Measurements from ENCODE around the gene PSMC2. TPM values are rescaled to one million over a fixed set of nuclear protein-coding genes. Genes with fewer than 3 reads are reported as not detected.

Gene PSMC2
- polyA plus RNA-seq, 1 donor from 2014 or later: 192 TPM

DNA sequence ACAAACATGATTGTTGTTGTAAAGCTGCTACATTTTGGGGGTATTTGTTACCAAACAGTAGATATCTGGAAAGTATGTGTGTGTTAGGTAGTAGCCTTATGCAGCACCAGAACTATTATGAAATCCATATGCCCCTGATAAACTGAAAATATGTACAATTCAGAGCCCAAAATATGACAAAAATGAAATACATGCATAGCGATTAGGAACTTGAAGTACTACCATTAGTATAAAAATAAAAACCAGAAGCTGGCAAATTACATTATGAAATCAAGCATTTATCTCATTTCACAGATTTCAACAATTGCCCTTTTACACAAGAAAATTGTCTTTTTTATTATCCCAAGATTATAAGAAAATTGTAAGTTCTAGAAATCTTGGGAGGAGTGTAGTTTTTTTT lies 64.7 kb downstream of the PSMC2 start:
- Histone ChIP-seq H3K4me2 (ENCODE audit: low read length) (no peak overlapping the region), H3K9me2 (ENCODE audit: insufficient read depth, low read length) (no peaks in the 10 kb centered on the region), H3K9ac (ENCODE audit: low read length) (no peak overlapping the region), H2AFZ (ENCODE audit: low read depth, low read length) (no peak overlapping the region), H3F3A (ENCODE audit: insufficient read depth, low read length, poor library complexity, severe bottlenecking) (no peaks in the 10 kb centered on the region), H3K4me3 (ENCODE audit: low read length) (no peak overlapping the region), H3K9me3 (ENCODE audit: low read length) (no peaks in the 10 kb centered on the region), H3K79me2 (replicated peaks; ENCODE audit: insufficient read depth, low read length) (no peaks in the 10 kb centered on the region), H4K20me1 (ENCODE audit: insufficient read depth) (no peaks in the 10 kb centered on the region), H3K27ac (ENCODE audit: low read length) (no peak overlapping the region), H3K27me3 (ENCODE audit: insufficient read depth, low read depth, low read length) (no peaks in the 10 kb centered on the region), H3K36me3 (ENCODE audit: insufficient read depth, low read length) (no peaks in the 10 kb centered on the region)
- TF ChIP-seq MXI1 (conservative IDR thresholded peaks at IDR 0.05; ENCODE audit: poor library complexity, severe bottlenecking) (no peak), EP300 (conservative IDR thresholded peaks at IDR 0.05; ENCODE audit: poor library complexity, severe bottlenecking) (no peak), TAF1 (IDR thresholded peaks at IDR 0.05; ENCODE audit: low read depth) (no peak), EZH2 (IDR thresholded peaks at IDR 0.05; ENCODE audit: borderline replicate concordance, insufficient read depth, low read length, poor library complexity, severe bottlenecking) (no peak), RAD21 (conservative IDR thresholded peaks at IDR 0.05) (no peak), SMC3 (conservative IDR thresholded peaks at IDR 0.05; ENCODE audit: poor library complexity) (no peak), POLR2AphosphoS5 (IDR thresholded peaks at IDR 0.05) (no peak)
- TF ChIP-seq, protein P1, sequence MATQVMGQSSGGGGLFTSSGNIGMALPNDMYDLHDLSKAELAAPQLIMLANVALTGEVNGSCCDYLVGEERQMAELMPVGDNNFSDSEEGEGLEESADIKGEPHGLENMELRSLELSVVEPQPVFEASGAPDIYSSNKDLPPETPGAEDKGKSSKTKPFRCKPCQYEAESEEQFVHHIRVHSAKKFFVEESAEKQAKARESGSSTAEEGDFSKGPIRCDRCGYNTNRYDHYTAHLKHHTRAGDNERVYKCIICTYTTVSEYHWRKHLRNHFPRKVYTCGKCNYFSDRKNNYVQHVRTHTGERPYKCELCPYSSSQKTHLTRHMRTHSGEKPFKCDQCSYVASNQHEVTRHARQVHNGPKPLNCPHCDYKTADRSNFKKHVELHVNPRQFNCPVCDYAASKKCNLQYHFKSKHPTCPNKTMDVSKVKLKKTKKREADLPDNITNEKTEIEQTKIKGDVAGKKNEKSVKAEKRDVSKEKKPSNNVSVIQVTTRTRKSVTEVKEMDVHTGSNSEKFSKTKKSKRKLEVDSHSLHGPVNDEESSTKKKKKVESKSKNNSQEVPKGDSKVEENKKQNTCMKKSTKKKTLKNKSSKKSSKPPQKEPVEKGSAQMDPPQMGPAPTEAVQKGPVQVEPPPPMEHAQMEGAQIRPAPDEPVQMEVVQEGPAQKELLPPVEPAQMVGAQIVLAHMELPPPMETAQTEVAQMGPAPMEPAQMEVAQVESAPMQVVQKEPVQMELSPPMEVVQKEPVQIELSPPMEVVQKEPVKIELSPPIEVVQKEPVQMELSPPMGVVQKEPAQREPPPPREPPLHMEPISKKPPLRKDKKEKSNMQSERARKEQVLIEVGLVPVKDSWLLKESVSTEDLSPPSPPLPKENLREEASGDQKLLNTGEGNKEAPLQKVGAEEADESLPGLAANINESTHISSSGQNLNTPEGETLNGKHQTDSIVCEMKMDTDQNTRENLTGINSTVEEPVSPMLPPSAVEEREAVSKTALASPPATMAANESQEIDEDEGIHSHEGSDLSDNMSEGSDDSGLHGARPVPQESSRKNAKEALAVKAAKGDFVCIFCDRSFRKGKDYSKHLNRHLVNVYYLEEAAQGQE (IDR thresholded peaks at IDR 0.05; ENCODE audit: borderline replicate concordance): no peak
- TF ChIP-seq, protein P2, sequence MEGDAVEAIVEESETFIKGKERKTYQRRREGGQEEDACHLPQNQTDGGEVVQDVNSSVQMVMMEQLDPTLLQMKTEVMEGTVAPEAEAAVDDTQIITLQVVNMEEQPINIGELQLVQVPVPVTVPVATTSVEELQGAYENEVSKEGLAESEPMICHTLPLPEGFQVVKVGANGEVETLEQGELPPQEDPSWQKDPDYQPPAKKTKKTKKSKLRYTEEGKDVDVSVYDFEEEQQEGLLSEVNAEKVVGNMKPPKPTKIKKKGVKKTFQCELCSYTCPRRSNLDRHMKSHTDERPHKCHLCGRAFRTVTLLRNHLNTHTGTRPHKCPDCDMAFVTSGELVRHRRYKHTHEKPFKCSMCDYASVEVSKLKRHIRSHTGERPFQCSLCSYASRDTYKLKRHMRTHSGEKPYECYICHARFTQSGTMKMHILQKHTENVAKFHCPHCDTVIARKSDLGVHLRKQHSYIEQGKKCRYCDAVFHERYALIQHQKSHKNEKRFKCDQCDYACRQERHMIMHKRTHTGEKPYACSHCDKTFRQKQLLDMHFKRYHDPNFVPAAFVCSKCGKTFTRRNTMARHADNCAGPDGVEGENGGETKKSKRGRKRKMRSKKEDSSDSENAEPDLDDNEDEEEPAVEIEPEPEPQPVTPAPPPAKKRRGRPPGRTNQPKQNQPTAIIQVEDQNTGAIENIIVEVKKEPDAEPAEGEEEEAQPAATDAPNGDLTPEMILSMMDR (IDR thresholded peaks at IDR 0.05; ENCODE audit: poor library complexity, severe bottlenecking): no peak

DNA sequence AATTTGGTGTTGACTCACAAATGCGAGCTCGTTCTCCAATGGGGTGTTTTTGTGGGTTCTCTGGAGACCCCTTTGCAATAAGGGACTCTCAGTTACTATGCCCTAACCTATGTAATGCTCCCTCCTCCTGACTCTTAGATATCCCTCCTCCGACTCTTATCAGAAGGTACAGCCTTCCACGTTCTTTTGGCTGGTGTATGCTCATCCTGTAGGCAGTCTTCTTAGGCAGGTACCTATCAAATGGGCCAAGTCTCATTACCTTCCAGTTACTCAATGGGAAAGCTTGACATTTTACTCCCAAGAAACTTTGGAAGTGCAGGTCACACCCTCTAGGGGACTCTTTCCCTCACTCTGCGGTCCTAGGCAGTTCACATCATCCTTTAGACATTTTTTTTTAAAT lies 66.0 kb downstream of the PSMC2 start:
- H3K27me3 ChIP-seq (ENCODE audit: insufficient read depth, low read depth, low read length): no peaks in the 10 kb centered on the region

More for the DNA sequence above, 66.0 kb downstream of the PSMC2 start:
- TF ChIP-seq EP300 (conservative IDR thresholded peaks at IDR 0.05; ENCODE audit: poor library complexity, severe bottlenecking) (no peak), RAD21 (conservative IDR thresholded peaks at IDR 0.05) (no peak), TAF1 (IDR thresholded peaks at IDR 0.05; ENCODE audit: low read depth) (no peak), POLR2AphosphoS5 (IDR thresholded peaks at IDR 0.05) (no peak), SMC3 (conservative IDR thresholded peaks at IDR 0.05; ENCODE audit: poor library complexity) (no peak), MXI1 (conservative IDR thresholded peaks at IDR 0.05; ENCODE audit: poor library complexity, severe bottlenecking) (no peak), EZH2 (IDR thresholded peaks at IDR 0.05; ENCODE audit: borderline replicate concordance, insufficient read depth, low read length, poor library complexity, severe bottlenecking) (no peak)
- TF ChIP-seq, protein P1 (IDR thresholded peaks at IDR 0.05; ENCODE audit: borderline replicate concordance): no peak
- TF ChIP-seq, protein P2 (IDR thresholded peaks at IDR 0.05; ENCODE audit: poor library complexity, severe bottlenecking): no peak
- Histone ChIP-seq H3K79me2 (replicated peaks; ENCODE audit: insufficient read depth, low read length) (no peaks in the 10 kb centered on the region), H3F3A (ENCODE audit: insufficient read depth, low read length, poor library complexity, severe bottlenecking) (no peaks in the 10 kb centered on the region), H4K20me1 (ENCODE audit: insufficient read depth) (no peaks in the 10 kb centered on the region), H3K4me3 (ENCODE audit: low read length) (no peak overlapping the region), H3K4me2 (ENCODE audit: low read length) (no peak overlapping the region), H3K27ac (ENCODE audit: low read length) (no peak overlapping the region), H3K36me3 (ENCODE audit: insufficient read depth, low read length) (no peaks in the 10 kb centered on the region), H3K9me3 (ENCODE audit: low read length) (no peaks in the 10 kb centered on the region), H2AFZ (ENCODE audit: low read depth, low read length) (no peak overlapping the region), H3K9me2 (ENCODE audit: insufficient read depth, low read length) (no peaks in the 10 kb centered on the region), H3K9ac (ENCODE audit: low read length) (no peak overlapping the region)

Measured in neural cell (in vitro differentiated cells).